ENCODE data around the gene RASGEF1C. TPM values are rescaled to one million over a fixed set of nuclear protein-coding genes. Genes with fewer than 3 reads are reported as not detected.

The RASGEF1C gene
- total and polyA plus RNA-seq, 2 of the 13 experiments (the other 11 are each of a cell fraction or from before 2014, with no cell fraction given) = not detected

DNA sequence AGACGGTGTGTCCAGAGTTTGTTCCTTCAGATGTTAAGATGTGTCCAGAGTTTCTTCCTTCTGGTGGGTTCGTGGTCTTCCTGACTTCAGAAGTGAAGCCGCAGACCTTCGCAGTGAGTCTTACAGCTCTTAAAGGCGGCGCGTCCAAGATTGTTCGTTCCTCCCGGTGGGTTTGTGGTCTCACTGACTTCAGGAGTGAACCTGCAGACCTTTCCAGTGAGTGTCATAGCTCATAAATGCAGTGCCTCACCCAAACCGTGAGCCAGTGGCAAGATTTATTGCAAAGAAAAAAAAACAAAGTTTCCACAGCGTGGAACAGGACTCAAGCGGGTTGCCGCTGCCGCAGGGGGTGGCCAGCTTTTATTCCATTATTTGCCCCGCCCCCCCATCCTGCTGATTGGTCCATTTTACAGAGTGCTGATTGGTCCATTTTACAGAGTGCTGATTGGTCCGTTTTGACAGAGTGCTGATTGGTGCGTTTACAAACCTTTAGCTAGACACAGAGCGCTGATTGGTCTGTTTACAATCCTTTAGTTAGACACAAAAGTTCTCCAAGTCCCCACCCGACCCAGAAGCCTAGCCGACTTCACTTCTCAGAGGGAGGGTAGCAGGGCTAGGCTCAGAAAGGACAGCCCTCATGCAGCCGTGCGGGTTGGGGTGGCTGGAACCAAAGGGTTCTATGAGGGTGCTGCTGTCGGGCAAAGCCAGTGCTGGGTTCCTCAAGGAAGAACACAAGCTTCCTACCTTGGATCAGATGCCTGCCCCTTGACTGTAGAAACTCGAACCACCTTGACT is 128.3 kb downstream of the RASGEF1C start:
- no peaks in the 10 kb centered on the region for H3K79me2 ChIP-seq (ENCODE audit: insufficient read depth, low read length)
- no peaks in the 10 kb centered on the region for H3K9me3 ChIP-seq (ENCODE audit: low read length)
- intact Hi-C loops (cut with micrococcal nuclease; ENCODE audit: unreplicated experiment) = no loop called here
- no peak overlapping the region for H3K9ac ChIP-seq (ENCODE audit: insufficient read depth, low read depth, low read length)
- no peaks in the 10 kb centered on the region for H4K20me1 ChIP-seq (ENCODE audit: insufficient read depth, low read length)
- no peak overlapping the region for H2AFZ ChIP-seq (ENCODE audit: low read length)
- FAIRE-seq (no peak), ATAC-seq (peak; percentile 17; the same call in 2 of the 3 replicates), DNase-seq (ENCODE audit: low spot score) (no peak)
- POLR2A ChIA-PET = no interaction called here
- peaks cover 30% of the 10 kb centered on the region for H3K4me1 ChIP-seq (ENCODE audit: insufficient read depth, low read length)
- no TSS peak for BruUV-seq (replicated peaks)
- in situ Hi-C loops (cut with HindIII; ENCODE audit: extremely low pct_ligation_motif_present, low pct_unique_long_range_greater_than_20kb) = loop anchor here (25.0 kb wide), 1 partner anchor 318 kb away; no protein-coding TSS in a partner anchor
- peaks cover 5 to 50% of the 10 kb centered on the region in 2 experiments; a peak in 3 of 5 replicates for H3K27me3 ChIP-seq (ENCODE audit: control insufficient read depth in 1 of 2, insufficient read depth in 2 of 2, low read length in 2 of 2)
- H3K36me3 ChIP-seq (replicated peaks in 1 of 2; ENCODE audit: control insufficient read depth in 1 of 2, insufficient read depth in 2 of 2, low read length in 2 of 2) = no peaks in the 10 kb centered on the region
- peak overlapping the region; percentile 65 for H3K4me2 ChIP-seq (ENCODE audit: low read depth, low read length)
- 69% methylated on average over 24 of the region's 24 CpGs for WGBS (ENCODE audit: low lambda C conversion rate)
- H3K27ac ChIP-seq (ENCODE audit: extremely low read length, insufficient read depth, low read length) = no peak overlapping the region
- CTCF ChIA-PET (ENCODE audit: low intra/inter-chr PET ratio, low total read pairs) = no interaction called here
- TF ChIP-seq, protein P1, sequence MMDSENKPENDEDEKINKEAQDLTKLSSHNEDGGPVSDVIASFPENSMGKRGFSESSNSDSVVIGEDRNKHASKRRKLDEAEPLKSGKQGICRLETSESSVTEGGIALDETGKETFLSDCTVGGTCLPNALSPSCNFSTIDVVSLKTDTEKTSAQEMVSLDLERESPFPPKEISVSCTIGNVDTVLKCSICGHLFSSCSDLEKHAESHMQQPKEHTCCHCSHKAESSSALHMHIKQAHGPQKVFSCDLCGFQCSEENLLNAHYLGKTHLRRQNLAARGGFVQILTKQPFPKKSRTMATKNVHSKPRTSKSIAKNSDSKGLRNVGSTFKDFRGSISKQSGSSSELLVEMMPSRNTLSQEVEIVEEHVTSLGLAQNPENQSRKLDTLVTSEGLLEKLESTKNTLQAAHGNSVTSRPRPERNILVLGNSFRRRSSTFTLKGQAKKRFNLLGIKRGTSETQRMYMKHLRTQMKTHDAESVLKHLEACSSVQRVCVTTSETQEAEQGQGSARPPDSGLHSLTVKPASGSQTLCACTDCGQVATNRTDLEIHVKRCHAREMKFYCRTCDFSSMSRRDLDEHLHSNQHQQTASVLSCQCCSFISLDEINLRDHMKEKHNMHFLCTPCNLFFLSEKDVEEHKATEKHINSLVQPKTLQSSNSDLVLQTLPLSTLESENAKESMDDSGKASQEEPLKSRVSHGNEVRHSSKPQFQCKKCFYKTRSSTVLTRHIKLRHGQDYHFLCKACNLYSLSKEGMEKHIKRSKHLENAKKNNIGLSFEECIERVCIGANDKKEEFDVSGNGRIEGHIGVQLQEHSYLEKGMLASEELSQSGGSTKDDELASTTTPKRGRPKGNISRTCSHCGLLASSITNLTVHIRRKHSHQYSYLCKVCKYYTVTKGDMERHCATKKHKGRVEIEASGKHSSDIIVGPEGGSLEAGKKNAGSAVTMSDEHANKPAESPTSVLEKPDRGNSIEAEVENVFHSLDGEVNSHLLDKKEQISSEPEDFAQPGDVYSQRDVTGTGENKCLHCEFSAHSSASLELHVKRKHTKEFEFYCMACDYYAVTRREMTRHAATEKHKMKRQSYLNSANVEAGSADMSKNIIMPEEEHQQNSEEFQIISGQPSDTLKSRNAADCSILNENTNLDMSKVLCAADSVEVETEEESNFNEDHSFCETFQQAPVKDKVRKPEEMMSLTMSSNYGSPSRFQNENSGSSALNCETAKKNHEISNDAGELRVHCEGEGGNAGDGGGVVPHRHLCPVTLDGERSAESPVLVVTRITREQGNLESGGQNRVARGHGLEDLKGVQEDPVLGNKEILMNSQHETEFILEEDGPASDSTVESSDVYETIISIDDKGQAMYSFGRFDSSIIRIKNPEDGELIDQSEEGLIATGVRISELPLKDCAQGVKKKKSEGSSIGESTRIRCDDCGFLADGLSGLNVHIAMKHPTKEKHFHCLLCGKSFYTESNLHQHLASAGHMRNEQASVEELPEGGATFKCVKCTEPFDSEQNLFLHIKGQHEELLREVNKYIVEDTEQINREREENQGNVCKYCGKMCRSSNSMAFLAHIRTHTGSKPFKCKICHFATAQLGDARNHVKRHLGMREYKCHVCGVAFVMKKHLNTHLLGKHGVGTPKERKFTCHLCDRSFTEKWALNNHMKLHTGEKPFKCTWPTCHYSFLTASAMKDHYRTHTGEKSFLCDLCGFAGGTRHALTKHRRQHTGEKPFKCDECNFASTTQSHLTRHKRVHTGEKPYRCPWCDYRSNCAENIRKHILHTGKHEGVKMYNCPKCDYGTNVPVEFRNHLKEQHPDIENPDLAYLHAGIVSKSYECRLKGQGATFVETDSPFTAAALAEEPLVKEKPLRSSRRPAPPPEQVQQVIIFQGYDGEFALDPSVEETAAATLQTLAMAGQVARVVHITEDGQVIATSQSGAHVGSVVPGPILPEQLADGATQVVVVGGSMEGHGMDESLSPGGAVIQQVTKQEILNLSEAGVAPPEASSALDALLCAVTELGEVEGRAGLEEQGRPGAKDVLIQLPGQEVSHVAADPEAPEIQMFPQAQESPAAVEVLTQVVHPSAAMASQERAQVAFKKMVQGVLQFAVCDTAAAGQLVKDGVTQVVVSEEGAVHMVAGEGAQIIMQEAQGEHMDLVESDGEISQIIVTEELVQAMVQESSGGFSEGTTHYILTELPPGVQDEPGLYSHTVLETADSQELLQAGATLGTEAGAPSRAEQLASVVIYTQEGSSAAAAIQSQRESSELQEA (CRISPR knock-in tag; IDR thresholded peaks at IDR 0.05; ENCODE audit: not compliant biosample characterization) = no peak
- TF ChIP-seq NFYB (CRISPR knock-in tag; IDR thresholded peaks at IDR 0.05) (peak; percentile 61), NFYC (CRISPR knock-in tag; IDR thresholded peaks at IDR 0.05) (peak; percentile 42; the same call in 1 of the 2 replicates), KLF16 (CRISPR knock-in tag; IDR thresholded peaks at IDR 0.05) (no peak)
- TF ChIP-seq, protein P2, sequence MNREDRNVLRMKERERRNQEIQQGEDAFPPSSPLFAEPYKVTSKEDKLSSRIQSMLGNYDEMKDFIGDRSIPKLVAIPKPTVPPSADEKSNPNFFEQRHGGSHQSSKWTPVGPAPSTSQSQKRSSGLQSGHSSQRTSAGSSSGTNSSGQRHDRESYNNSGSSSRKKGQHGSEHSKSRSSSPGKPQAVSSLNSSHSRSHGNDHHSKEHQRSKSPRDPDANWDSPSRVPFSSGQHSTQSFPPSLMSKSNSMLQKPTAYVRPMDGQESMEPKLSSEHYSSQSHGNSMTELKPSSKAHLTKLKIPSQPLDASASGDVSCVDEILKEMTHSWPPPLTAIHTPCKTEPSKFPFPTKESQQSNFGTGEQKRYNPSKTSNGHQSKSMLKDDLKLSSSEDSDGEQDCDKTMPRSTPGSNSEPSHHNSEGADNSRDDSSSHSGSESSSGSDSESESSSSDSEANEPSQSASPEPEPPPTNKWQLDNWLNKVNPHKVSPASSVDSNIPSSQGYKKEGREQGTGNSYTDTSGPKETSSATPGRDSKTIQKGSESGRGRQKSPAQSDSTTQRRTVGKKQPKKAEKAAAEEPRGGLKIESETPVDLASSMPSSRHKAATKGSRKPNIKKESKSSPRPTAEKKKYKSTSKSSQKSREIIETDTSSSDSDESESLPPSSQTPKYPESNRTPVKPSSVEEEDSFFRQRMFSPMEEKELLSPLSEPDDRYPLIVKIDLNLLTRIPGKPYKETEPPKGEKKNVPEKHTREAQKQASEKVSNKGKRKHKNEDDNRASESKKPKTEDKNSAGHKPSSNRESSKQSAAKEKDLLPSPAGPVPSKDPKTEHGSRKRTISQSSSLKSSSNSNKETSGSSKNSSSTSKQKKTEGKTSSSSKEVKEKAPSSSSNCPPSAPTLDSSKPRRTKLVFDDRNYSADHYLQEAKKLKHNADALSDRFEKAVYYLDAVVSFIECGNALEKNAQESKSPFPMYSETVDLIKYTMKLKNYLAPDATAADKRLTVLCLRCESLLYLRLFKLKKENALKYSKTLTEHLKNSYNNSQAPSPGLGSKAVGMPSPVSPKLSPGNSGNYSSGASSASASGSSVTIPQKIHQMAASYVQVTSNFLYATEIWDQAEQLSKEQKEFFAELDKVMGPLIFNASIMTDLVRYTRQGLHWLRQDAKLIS (CRISPR knock-in tag; IDR thresholded peaks at IDR 0.05) = no peak
- H3K4me3 ChIP-seq (replicated peaks in 1 of 3; ENCODE audit: insufficient read depth in 1 of 3, low read depth in 2 of 3, low read length in 3 of 3) = peak overlapping the region in 1 of 3 experiments; percentile 17; a peak in 1 of 6 replicates
